ENCODE data around the gene LRRC14B. TPM values are rescaled to one million over a fixed set of nuclear protein-coding genes. Genes with fewer than 3 reads are reported as not detected.

The LRRC14B gene
- not detected in 5 replicates for total RNA-seq (2022; extraction: Qiagen RNA extraction)

DNA sequence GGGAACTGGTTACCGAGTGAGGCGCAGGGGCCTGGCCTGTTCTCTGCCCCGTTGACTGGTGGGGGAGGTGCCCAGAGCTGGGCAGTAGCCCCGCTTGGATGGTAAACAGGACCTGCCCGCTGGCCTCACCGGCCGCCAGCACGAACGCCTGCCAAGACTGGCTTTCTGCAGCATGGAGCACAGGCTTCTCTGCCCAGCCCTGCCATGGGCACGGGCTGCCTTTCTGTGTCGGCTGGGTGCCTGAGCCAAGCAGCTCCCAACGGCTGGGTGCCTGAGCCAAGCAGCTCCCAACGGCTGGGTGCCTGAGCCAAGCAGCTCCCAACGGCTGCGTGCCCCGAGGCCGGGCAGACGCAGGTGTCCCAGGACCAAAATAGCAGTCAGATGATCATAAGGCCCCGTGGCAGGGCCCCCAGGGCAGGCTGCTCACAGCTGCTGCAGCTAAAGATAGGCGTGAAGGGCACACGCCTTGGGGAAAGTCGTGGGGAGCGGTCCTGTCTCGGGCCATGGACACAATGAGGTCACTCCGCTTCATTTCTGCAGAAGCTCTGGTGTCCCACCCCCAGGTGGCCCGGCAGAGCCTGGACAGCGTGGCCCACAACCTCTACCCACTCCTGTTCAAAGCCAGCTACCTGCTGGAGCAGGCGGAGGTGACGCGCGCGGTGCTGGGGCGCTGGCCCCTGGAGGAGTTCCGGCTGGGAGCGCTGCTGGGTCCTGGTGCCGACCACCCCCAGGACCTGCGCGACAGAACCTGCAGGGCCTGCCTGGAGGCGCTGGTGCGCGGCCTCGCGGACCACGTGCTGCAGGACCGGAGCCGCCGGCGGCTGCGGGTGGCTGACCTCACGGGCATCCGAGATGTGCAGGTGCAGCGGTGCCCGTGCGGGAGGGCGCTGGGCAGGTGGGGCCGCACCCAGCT is at the start of gene LRRC14B:
Gene LRRC14B, plus strand, starts transcription at position 460 of the 913 bp plus-strand sequence. Its CDS starts 44 bp downstream, at position 504.

DNA sequence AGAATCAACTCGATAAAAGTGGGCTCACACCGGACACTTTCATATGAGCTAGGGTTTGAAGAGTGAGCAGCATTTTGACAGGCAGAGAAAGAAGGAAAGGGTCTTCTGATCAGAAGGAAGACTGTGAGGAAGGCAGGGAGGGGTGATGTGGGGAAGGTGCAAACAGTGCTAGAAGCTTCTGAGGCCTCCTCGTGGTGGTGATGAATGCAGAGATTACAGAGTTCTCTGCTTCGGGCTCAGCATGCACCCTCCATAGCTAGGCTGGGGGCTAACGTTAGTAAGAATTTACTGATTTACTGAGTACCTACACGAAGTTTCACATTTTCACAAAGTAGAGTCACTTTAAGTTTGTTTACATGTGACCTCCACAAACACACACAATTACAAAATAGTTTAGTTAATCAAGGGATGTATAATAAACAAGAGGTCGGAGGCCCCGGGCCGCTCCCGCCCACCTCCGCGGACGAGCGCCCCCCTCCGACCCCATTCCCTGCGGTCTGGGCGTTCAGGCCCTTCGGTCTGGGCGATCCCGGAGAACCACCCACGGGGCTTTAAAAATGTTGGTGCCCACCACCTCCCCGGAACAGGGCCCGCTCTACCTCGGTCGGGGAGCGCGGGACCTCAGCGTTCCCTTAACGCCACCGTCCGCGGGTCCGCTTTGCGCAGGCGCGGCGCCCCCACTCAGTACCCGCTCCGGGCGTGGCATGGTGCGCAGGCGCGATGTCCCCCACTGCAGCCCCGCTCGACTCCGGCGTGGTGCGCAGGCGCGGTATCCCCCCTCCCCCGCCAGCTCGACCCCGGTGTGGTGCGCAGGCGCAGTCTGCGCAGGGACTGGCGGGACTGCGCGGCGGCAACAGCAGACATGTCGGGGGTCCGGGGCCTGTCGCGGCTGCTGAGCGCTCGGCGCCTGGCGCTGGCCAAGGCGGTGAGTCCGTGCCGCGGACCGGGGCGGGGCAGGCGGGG is 26.5 kb downstream of the LRRC14B start, which contains the start of the genes CCDC127 and SDHA:
Gene CCDC127, minus strand, starts transcription at position 660 of the 963 bp plus-strand sequence. CDS start 1,304 bp downstream, outside the sequence.
Gene SDHA, plus strand, starts transcription at position 827 of the 963 bp plus-strand sequence. Its CDS starts 36 bp downstream, at position 863.

Other genes starting within 250 kb of the LRRC14B start
- gene PLEKHG4B, start 99.3 kb upstream of the LRRC14B start, total RNA-seq (2022; extraction: Qiagen RNA extraction) = 0.82 to 1.7 TPM (median 1.3 TPM) in 5 replicates
- gene CCDC127, start 26.7 kb downstream of the LRRC14B start, total RNA-seq (2022; extraction: Qiagen RNA extraction) = 5.9 to 6.5 TPM (median 6.3 TPM) in 5 replicates
- 108 to 123 TPM (median 120 TPM) in 5 replicates for gene SDHA, start 26.8 kb downstream of the LRRC14B start, total RNA-seq (2022; extraction: Qiagen RNA extraction)
- 160 to 188 TPM (median 187 TPM) in 5 replicates for gene PDCD6, start 80.2 kb downstream of the LRRC14B start, total RNA-seq (2022; extraction: Qiagen RNA extraction)
- 3.9 to 5.5 TPM (median 5.2 TPM) in 5 replicates for gene AHRR, start 130.2 kb downstream of the LRRC14B start, total RNA-seq (2022; extraction: Qiagen RNA extraction)